GM08714 (cell line): ENCODE results near the gene LIMS2.

ENCODE experiments used
- H3K4me3 ChIP-seq: fragments of 200-500 bp; sonication (Bioruptor generic); 2 replicates; pipeline ENCODE4 v1.5.1; 2014; ENCODE audit warnings: mild to moderate bottlenecking, low read length, inconsistent platforms
- ZNF274 ChIP-seq: IDR thresholded peaks from 2 replicates; pipeline ENCODE4 v1.6.1; 2012; ENCODE audit warnings: mild to moderate bottlenecking, low read depth, low read length

The LIMS2 gene

DNA sequence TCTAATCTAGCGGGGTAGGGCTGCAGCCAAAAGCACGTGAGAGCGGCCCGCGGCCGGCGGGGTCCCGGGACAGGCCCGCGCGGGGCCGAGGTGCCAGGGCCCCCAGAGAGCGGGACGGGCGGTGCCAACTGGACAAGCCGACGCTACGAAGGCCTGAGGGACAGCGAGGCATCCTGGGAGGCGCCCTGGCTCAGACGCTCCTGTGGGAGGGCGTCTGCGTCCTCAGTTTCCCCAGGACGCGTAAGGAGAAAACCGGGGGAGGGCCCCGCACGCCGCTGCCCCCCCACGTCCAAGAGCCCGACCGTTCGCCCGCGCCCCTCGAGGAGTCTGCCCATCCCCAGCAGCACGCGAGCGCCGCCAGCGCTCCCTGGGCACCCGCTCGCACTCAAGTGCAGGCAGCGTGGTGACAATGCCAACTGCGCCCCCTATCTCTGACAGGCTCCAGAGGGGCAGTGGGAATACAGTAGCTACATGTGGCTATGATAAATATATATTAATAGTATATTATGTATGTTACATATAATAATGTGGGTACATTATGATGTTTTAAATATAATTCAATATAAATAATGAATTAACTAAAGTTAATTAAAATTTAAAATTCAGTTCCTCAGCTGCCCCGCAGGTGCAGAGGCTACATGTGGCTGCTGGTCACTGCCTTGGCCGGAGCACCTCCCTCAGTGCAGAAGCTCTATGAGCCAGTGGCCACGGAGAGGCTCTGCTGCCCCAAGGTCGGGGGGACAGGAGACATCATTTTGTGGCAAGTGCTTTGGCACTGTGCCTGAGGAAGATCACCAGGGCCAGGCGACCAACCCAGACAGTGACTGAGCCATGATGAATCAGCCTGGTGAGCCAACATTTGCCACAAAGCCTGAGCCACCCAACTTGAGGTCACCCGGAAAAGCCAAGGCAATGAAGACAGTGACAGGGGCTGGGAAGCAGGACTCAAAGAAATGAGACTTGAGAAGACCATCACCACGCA is 20.5 kb upstream of the LIMS2 start:
- TF ChIP-seq ZNF274, result no peak
- no peak overlapping the region for H3K4me3 ChIP-seq

DNA sequence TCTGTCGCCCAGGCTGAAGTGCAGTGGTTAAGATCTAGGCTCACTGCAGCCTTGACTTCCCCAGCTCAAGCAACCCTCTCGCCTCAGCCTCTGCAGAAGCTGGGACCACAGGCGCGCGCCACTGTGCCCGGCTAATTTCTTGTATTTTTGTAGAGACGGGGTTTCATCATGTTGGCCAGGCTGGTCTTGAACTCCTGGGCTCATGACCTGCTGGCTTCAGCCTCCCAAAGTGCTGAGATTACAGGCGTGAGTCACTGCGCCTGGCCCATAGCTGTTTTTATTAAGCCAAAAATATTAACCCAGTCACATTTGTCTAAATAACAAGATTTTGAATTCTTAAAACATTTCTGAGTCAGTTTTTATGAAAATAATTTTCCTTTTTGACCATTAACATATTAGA is 19.7 kb upstream of the LIMS2 start:
- no peak for TF ChIP-seq ZNF274
- H3K4me3 ChIP-seq, result no peak overlapping the region

DNA sequence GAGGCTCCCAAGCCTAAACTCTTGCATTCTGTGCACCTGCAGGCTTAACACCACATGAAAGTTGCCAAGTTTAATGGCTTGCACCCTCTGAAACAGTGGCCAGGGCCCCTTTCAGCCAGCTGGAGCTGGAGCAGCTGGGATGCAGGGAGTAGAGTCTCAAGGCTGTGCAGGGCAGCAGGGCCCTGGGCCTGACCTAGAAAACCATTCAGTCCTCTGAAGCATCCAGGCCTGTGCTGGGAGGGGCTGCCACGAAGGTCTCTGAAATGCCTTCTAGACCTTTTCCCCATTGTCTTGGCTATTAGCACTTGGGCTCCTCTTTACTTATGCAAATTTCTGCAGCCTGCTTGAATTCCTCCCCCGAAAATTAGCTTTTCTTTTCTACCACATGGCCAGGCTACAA is 15.4 kb upstream of the LIMS2 start:
- H3K4me3 ChIP-seq, result no peak overlapping the region
- TF ChIP-seq ZNF274, result no peak

DNA sequence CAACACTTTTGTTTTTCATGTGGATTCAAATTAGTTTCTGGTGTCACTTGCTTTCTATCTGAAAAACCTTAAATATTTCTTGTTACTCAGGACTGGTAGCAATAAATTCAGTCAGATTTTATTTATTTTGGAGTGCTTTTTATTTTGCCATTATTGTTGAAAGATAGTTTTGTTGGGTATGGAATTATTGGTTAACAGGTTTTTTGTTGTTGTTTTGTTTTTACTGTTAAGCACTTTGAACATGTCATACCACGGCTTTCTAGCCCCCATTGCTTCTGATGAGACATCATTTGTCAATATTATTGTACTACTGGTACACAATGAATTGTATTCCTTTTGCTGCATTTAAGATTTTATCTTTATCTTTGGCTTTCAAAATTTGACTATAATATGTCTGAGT is 13.1 kb upstream of the LIMS2 start:
- no peak for TF ChIP-seq ZNF274
- H3K4me3 ChIP-seq, result no peak overlapping the region

DNA sequence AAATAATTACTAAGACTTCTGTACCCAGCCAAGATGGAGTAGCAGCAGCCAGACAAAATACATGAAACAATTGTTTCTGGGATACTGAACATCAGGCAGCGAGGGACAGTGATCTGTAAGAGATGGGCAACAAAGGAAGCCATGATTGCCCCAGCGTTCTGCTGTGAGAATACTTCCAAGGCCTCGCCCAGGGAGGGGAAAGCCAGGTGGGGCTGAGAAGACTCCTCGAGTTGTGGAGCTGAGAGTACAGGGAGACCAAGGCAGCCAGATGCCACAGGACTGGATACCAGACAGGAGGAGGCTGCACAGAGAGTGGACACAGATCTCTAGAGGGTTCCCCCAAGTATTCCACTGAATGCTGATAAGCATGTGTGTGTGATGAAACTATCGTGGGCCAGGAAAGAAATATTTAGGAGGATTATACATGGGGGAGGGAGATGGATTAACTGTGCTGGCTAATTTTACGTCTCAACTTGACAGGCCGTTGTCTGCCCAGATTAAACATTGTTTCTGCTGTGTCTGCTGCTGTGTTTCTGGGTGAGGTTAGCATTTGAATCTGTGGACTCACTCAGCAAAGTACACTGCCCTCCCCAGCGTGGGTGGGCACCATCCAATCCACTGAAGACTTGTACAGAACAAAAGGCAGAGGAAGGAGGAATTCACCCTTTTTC is 10.2 kb upstream of the LIMS2 start:
- TF ChIP-seq ZNF274, result no peak
- no peak overlapping the region for H3K4me3 ChIP-seq

DNA sequence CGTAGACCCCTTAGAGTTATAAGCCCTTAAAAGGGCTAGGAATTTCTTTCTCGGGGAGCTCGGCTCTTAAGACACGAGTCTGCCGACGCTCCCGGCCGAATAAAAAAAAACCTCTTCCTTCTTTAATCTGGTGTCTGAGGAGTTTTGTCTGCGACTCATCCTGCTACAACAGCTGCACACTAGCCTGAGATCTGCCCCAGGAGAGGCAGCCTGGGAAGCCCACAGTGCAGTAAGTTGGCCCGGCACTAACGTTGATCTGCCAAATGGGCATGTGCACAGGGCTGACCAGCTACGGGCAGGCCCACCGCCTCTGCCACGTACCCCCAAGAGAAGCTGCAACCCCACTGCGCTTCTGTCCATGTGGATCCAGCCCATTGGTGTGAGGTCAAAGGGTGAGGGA is 8.4 kb upstream of the LIMS2 start:
- no peak for TF ChIP-seq ZNF274
- H3K4me3 ChIP-seq, result no peak overlapping the region

DNA sequence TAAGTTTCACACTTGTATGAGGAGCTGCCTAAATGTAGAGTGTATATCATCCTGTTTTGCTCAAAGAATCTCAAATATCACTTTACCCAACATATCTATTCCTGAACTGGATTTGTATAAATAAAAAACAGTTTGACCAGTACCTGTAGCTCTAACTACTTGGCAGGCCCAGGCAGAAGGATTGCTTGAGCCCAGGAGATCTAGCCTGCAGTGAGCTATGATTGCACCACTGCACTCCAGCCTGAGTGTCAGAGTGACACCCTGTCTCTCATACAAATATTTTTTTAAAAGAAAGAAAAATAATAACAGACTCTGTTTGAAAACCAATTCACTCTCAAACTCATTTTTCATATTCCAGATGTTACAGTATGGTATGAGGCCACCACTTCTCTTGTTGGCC is 7.7 kb upstream of the LIMS2 start:
- H3K4me3 ChIP-seq, result no peak overlapping the region
- no peak for TF ChIP-seq ZNF274

DNA sequence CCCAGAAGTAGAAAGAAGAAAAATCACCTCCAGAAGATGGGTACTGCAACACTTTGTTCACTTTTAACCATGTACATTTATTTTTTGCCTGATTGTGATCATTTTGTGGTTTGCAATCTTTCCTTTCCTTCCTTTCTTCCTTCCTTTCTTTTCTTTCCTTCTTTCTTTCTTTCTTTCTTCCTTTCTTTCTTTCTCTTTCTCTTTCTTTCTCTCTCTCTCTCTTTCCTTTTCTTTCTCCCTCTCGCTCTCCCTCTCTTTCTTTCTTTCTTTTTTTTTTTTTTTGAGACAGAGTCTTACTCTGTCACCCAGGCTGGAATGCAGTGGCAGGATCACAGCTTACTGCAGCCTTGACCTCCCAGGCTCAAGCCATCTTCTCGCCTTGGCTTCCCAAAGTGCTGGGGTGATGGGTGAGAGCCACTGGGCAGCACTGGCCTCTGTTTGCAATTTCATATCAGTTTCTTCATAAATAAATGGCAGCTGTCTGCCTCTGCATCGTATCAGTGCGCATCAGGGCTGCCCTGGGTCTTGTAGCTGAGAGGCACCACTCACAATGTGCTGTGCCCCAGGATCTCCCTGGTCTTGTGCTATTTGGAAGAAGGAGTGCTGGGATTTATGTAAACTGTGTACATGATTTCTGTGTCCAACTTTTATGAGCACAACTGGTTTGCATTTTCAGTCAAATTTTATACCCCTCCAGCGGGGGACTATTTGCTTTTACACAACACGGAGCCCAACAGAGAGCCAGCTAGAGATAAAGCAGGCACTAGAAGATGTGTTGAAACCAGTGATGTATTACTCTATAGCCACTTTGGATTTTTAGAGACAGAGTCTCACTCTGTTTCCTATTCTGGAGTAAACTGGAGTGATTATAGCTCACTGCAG is 6.9 kb upstream of the LIMS2 start:
- no peak overlapping the region for H3K4me3 ChIP-seq
- no peak for TF ChIP-seq ZNF274

DNA sequence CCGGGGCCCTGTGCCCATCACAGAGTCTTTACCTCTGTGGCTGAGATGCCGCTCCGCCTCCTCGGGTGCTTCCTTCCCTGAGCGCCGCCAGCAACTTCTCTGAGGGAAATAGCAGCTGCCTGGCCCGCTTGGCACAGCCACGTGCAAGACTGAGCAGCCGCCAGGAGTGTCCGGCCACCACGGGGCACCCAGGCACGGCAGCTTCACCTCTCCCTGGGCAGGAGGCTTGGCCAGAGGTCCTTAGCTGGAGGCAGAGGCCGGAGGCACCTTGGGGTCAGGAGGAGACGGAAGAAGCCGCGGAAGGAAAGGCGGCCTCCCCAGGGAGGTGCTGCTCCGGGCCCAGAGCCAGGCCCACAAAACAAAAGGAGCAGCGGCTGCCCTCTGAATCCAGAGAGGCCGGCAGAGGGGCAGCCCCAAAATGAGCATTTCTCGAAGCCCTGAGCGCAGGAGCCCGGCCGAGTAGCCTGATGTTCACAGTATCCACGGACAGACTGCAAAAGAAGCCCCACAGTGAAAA is 6.0 kb upstream of the LIMS2 start:
- TF ChIP-seq ZNF274, result no peak
- H3K4me3 ChIP-seq, result no peak overlapping the region

DNA sequence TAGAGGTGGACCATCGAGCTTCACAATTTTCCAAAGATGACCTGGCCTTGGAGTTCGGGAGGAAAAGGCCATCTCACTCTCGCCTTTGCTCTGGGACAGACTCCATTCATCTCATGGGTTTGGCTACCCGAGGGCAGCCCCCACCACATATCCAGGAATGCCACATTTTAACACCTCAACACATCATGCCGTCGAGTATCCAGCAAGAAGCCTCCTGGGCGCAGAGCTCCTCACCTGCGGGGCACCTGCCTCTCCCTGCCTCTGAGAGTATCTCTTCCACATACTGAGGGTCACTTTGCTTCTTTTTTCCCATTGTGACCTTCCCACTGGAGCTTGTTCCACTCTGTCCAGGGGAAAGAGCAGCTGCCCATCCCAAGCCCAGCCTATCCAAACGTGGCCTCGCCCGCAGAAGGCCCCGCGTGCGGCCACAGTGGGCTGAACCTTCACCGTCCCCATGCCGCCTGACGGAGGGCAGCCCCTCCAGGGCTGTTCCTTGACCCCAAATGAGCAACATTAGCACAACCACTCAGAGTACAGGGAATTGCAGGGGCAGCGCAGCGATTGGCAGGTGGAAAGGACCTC is 5.5 kb upstream of the LIMS2 start:
- TF ChIP-seq ZNF274, result no peak
- H3K4me3 ChIP-seq, result no peak overlapping the region

DNA sequence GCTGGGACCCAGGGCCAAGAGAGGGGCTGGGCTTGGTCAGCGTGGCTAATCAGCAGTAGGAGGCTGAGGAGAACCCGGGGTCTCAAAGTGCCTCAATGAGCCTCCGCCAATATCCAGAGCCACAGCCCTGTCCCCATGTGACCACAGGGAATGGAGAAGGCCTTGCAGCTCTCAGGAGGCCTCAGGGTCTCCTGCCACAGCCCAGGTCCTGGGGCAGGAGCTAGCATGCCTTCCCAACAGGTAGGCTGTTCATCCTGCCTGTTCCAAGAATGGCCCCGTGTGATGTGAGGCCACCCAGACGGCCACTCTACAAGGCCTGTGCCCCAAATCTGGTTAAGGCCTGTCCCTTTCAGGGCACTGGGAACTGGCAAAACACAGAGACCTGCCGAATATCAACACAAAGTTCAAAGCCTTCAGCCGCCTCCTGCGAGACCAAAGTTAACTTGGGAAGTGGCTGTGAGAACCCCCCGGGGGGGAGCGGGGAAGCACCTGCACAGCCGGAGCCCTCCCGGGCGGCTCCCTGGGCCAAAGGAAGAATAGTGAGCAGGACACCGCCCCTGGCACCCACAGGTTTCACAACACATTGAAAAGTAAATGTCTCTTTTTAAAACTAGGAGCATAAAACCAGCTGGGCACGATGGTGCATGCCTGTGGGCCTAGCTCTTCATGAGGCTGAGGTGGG is 4.5 kb upstream of the LIMS2 start:
- TF ChIP-seq ZNF274, result no peak
- H3K4me3 ChIP-seq, result no peak overlapping the region

DNA sequence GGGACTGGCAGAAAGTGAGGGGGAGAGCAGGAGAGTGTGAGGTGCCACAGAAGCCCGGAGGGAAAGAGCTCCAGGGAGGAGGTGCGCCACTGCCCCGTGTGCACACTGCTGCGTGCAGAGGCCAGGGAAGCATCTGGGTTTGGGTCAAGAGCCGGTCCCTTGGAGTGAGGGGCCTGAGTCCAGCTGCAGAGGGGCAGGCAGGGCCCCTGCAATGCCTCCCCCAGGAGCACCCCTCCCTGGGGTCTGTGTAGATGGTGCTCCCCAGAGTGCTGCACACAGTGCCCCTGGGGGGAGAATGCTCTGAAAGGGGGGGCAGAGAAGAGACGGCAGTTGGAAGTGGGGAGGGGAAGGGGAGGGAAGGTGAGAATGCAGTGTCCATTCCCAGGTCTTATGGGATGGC is 3.7 kb upstream of the LIMS2 start:
- no peak overlapping the region for H3K4me3 ChIP-seq
- TF ChIP-seq ZNF274, result no peak

DNA sequence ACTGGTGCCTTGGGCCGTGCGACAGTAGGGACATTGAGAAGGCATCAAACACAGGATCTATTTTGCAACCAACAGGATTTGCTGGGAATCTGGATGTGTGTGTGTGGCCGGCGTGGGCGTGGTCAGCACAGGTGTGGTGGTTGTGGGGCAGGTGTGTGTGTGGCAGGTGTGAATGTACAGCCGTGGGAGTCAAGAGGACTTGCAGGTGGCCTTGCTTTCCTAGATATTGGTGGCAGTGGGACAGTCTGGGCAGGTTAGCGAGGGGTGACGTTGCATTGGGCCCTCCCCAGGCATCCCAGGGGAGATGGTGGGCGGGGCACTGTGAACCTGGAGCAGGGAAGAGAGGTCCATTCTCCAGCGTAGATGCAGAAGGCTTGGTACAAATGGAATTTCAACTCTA is 3.2 kb upstream of the LIMS2 start:
- TF ChIP-seq ZNF274, result no peak

More for the DNA sequence above, 3.2 kb upstream of the LIMS2 start:
- H3K4me3 ChIP-seq, result no peak overlapping the region
